ENCODE measurements around the gene ENPP1.

- TF ChIP-seq, protein P1, sequence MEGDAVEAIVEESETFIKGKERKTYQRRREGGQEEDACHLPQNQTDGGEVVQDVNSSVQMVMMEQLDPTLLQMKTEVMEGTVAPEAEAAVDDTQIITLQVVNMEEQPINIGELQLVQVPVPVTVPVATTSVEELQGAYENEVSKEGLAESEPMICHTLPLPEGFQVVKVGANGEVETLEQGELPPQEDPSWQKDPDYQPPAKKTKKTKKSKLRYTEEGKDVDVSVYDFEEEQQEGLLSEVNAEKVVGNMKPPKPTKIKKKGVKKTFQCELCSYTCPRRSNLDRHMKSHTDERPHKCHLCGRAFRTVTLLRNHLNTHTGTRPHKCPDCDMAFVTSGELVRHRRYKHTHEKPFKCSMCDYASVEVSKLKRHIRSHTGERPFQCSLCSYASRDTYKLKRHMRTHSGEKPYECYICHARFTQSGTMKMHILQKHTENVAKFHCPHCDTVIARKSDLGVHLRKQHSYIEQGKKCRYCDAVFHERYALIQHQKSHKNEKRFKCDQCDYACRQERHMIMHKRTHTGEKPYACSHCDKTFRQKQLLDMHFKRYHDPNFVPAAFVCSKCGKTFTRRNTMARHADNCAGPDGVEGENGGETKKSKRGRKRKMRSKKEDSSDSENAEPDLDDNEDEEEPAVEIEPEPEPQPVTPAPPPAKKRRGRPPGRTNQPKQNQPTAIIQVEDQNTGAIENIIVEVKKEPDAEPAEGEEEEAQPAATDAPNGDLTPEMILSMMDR (conservative IDR thresholded peaks at IDR 0.05; ENCODE audit: low read depth, low read length) = no peak
- TF ChIP-seq SMC3 (IDR thresholded peaks at IDR 0.05; ENCODE audit: low read depth, low read length) (no peak), BHLHE40 (IDR thresholded peaks at IDR 0.05; ENCODE audit: low read depth, low read length) (no peak), MXI1 (IDR thresholded peaks at IDR 0.05; ENCODE audit: borderline replicate concordance, low read depth, low read length) (no peak), RAD21 (IDR thresholded peaks at IDR 0.05; ENCODE audit: low read length) (no peak), RFX5 (IDR thresholded peaks at IDR 0.05; ENCODE audit: low read depth, low read length) (no peak), POLR2A (IDR thresholded peaks at IDR 0.05; ENCODE audit: low read depth, low read length) (no peak), NFE2L2 (IDR thresholded peaks at IDR 0.05; ENCODE audit: low read depth, low read length) (no peak), MAZ (IDR thresholded peaks at IDR 0.05; ENCODE audit: borderline replicate concordance, low read depth, low read length) (no peak)
- TF ChIP-seq, protein P2, sequence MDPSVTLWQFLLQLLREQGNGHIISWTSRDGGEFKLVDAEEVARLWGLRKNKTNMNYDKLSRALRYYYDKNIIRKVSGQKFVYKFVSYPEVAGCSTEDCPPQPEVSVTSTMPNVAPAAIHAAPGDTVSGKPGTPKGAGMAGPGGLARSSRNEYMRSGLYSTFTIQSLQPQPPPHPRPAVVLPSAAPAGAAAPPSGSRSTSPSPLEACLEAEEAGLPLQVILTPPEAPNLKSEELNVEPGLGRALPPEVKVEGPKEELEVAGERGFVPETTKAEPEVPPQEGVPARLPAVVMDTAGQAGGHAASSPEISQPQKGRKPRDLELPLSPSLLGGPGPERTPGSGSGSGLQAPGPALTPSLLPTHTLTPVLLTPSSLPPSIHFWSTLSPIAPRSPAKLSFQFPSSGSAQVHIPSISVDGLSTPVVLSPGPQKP (IDR thresholded peaks at IDR 0.05; ENCODE audit: borderline replicate concordance, low read depth, low read length) = no peak
- TF ChIP-seq, protein P3, sequence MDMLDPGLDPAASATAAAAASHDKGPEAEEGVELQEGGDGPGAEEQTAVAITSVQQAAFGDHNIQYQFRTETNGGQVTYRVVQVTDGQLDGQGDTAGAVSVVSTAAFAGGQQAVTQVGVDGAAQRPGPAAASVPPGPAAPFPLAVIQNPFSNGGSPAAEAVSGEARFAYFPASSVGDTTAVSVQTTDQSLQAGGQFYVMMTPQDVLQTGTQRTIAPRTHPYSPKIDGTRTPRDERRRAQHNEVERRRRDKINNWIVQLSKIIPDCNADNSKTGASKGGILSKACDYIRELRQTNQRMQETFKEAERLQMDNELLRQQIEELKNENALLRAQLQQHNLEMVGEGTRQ (IDR thresholded peaks at IDR 0.05; ENCODE audit: low read depth, low read length) = no peak
Measured at GRCh38 chr6:131789219-131789618, 18.6 kb upstream of the ENPP1 start.

Measured in IMR-90 (cell line).